Measurements from ENCODE around the gene ZNF579.
A peak's percentile ranks its signal among the peaks of the same experiment; 100 is the strongest.

ZNF579 gene, protein sequence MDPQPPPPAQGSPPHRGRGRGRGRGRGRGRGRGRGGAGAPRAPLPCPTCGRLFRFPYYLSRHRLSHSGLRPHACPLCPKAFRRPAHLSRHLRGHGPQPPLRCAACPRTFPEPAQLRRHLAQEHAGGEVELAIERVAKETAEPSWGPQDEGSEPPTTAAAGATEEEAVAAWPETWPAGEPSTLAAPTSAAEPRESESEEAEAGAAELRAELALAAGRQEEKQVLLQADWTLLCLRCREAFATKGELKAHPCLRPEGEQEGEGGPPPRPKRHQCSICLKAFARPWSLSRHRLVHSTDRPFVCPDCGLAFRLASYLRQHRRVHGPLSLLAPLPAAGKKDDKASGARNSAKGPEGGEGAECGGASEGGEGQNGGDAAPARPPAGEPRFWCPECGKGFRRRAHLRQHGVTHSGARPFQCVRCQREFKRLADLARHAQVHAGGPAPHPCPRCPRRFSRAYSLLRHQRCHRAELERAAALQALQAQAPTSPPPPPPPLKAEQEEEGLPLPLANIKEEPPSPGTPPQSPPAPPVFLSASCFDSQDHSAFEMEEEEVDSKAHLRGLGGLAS

DNA sequence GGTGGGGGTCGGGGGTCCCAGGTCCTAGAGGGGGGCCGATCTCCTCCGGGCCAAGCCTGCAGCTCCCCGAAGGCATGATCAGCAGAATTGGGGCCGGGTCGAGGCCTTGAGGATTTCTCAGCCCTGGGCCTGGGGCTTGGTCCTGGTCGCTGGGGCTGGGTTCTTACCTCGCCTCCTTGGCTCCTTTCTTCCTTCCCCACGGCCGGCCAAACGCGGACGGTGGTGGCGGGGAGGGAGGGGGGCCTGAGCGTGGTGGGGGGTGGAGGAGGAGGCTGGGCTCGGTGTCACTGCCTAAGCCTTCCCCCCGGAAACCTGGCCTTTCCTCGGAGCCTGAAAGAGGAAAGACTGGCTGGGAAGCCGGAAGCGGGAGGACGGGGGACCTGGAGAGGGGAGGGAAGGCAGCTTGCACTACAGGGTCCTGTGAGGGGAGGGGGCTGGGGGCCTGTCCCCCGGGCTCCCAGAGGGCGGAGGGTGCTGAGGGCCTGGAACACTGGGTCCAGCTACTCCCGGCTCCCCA is at the start of gene ZNF579:
Gene ZNF579, minus strand, starts transcription at position 221 of the 517 bp plus-strand sequence. CDS start 1,209 bp downstream, outside the sequence.
- peak within 1 kb of the TSS; percentile 89 for H3K4me3 ChIP-seq (ENCODE audit: low read length)
- peak; percentile 61 for DNase-seq (ENCODE audit: low read depth)
- TF ChIP-seq, protein P1, sequence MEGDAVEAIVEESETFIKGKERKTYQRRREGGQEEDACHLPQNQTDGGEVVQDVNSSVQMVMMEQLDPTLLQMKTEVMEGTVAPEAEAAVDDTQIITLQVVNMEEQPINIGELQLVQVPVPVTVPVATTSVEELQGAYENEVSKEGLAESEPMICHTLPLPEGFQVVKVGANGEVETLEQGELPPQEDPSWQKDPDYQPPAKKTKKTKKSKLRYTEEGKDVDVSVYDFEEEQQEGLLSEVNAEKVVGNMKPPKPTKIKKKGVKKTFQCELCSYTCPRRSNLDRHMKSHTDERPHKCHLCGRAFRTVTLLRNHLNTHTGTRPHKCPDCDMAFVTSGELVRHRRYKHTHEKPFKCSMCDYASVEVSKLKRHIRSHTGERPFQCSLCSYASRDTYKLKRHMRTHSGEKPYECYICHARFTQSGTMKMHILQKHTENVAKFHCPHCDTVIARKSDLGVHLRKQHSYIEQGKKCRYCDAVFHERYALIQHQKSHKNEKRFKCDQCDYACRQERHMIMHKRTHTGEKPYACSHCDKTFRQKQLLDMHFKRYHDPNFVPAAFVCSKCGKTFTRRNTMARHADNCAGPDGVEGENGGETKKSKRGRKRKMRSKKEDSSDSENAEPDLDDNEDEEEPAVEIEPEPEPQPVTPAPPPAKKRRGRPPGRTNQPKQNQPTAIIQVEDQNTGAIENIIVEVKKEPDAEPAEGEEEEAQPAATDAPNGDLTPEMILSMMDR (conservative IDR thresholded peaks at IDR 0.05; ENCODE audit: low read depth, low read length) = no peak

DNA sequence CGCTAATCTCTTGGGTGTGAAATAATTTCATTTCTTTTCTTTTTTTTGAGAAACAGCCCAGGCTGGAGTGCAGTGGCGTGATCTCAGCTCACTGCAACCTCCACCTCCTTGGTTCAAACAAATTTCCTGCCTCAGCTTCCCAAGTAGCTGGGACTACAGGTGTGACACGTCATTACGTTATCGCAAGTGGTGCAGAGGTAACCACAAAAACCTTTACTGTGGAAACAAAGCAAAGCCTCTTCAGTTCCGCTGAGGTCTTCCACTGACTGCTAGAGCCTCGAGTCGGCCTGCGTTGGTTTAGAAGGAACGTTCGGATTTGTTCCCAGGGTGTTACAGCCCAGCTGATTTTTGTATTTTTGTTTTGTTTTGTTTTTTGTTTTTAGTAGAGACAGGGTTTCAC is 45.7 kb upstream of the ZNF579 start:
- no peak overlapping the region for H3K4me3 ChIP-seq (ENCODE audit: low read length)
- DNase-seq (ENCODE audit: low read depth) = no peak

DNA sequence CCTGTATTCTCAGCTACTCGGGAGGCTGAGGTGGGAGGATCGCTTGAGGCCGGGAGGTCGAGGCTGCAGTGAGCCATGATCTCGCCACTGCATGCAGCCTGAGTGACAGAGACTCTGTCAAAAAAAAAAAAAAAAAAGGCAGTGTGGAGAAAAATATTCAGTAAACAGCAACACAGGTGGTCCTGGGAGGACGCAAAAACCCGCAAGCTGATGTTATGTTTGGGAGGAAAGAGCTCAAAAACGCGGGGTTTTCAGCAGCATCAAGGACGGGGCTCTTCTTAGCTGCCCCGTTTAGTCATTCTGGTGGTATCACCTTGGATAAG is 44.3 kb upstream of the ZNF579 start:
- no peak for DNase-seq (ENCODE audit: low read depth)
- H3K4me3 ChIP-seq (ENCODE audit: low read length) = peak overlapping the region; percentile 67
- TF ChIP-seq, protein P1 (conservative IDR thresholded peaks at IDR 0.05; ENCODE audit: low read depth, low read length) = no peak

More for the DNA sequence above, 45.7 kb upstream of the ZNF579 start:
- TF ChIP-seq, protein P1 (conservative IDR thresholded peaks at IDR 0.05; ENCODE audit: low read depth, low read length) = no peak

DNA sequence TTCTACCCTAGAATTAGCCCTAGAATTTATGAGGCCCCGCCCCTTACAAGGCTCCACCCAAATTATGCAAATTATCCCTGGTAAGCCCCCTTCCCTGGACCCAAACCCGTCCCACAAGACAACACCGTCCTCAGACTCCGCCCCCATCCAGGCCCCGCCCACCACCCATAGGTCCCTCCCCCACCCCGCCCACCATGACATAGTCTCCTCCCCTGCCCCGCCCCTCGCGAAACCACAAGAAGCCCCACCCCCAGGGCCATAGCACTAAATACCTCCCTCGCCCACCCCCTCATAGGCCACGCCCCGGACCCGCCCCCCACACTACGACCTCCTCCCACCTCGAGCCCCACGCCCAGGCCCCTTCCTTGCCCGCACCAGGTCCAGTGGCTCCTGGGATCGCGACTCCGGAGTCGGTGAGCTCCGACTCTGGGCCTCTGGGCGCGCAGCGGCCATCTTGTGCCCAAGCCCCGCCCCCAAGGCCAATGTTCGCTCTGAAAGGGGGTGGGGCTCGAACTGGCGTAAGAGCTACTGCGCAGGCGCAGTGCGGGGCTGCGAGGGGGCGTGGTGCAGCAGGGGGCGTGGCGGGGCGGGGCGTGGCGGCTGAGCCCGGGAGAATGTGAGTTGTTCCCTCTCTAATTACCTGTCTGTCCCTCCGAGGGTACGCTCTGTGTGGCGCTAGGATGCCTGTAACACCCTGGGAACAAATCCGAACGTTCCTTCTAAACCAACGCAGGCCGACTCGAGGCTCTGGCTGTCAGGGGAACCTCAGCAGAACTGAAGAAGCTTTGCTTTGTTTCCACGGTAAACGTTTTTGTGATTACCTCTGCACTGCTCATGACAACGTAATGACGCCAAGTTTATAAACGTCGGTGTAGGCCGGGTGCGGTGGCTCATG is 43.7 kb upstream of the ZNF579 start, which contains the start of gene ZNF784:
Gene ZNF784, minus strand, starts transcription at position 458 of the 895 bp plus-strand sequence. Its CDS starts 5 bp downstream, at position 453.
- DNase-seq (ENCODE audit: low read depth) = peak; percentile 45
- H3K4me3 ChIP-seq (ENCODE audit: low read length) = peak within 1 kb of the TSS; percentile 67
- TF ChIP-seq, protein P1 (conservative IDR thresholded peaks at IDR 0.05; ENCODE audit: low read depth, low read length) = no peak

DNA sequence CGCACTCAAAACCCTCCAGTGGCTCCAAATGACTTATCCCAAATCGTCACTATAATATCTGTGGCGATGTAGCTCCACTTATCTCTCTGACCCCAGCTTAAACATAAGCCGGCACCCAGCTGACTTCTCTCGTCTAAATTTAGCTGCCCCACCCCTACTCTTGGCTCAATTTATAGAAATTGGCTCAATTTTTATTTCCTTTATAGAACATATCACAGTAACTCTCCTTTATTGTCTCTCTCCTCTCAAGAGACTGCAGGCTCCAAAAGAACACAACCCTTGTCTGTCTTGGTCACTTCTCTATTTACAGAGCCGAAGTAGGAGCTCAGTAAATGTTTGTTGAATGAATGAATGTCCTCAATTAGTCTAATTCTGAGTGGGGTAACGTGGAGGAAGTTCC is 42.9 kb upstream of the ZNF579 start:
- TF ChIP-seq, protein P1 (conservative IDR thresholded peaks at IDR 0.05; ENCODE audit: low read depth, low read length) = no peak
- peak overlapping the region; percentile 40 for H3K4me3 ChIP-seq (ENCODE audit: low read length)
- DNase-seq (ENCODE audit: low read depth) = no peak

DNA sequence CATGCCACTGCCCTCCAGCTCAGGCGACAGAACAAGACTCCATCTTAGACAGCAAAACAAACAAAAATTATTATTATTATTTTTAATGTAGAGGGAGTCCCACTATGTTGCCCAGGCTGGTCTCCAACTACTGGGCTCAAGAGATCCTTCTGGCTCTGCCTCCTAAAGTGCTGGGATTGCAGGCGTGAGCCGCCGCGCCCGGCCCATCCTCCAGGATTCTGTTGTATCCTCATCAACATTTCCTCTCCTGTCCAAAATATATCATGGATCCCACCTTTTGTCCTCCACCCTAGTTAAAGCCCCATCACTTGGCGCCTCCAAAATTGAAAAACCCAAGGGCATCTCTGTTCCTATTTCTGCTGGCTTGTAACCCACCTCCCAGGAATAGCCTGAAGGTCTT is 42.5 kb upstream of the ZNF579 start:
- TF ChIP-seq, protein P1 (conservative IDR thresholded peaks at IDR 0.05; ENCODE audit: low read depth, low read length) = no peak
- H3K4me3 ChIP-seq (ENCODE audit: low read length) = no peak overlapping the region
- DNase-seq (ENCODE audit: low read depth) = no peak

Data from retinal pigment epithelial cell (primary cell).